OCI-LY1 (cell line): Measurements from ENCODE around the gene P2RY13.

Experiments
- H2AFZ ChIP-seq: fragments of 200-600 bp; sonication (generic), shearing (Covaris generic); 2 replicates; pipeline ENCODE4 v1.6.0; 2014; ENCODE audit warnings: antibody characterized with exemption, mild to moderate bottlenecking, low read length
- H3F3A ChIP-seq: fragments of 200-600 bp; sonication (generic), shearing (Covaris generic); 2 replicates; pipeline ENCODE4 v1.6.0; 2014; ENCODE audit warnings: mild to moderate bottlenecking, antibody characterized with exemption, low read length, moderate library complexity; ENCODE audit not compliant: insufficient read depth
- H3K27ac ChIP-seq: fragments of 200-600 bp; sonication (generic); 2 replicates; pipeline ENCODE4 v1.5.1; 2014; ENCODE audit warnings: low read length, mixed run types, mild to moderate bottlenecking, low read depth; ENCODE audit not compliant: poor library complexity, severe bottlenecking
- H3K27me3 ChIP-seq: fragments of 200-600 bp; sonication (generic); 2 replicates; pipeline ENCODE4 v1.6.0; 2014; ENCODE audit warnings: antibody characterized with exemption, mild to moderate bottlenecking, low read length, moderate library complexity; ENCODE audit not compliant: insufficient read depth
- H3K36me3 ChIP-seq: fragments of 200-600 bp; sonication (generic); 2 replicates; pipeline ENCODE4 v1.6.1; 2014; ENCODE audit warnings: mild to moderate bottlenecking, antibody characterized with exemption, low read length, moderate library complexity, mixed read lengths; ENCODE audit not compliant: insufficient read depth
- H3K4me1 ChIP-seq: fragments of 200-600 bp; sonication (generic); 2 replicates; pipeline ENCODE4 v1.5.1; 2014; ENCODE audit warnings: mild to moderate bottlenecking, low read length, moderate library complexity; ENCODE audit not compliant: insufficient read depth, severe bottlenecking
- H3K4me2 ChIP-seq: fragments of 200-600 bp; sonication (generic), shearing (Covaris generic); 2 replicates; pipeline ENCODE4 v1.6.1; 2014; ENCODE audit warnings: low read length
- H3K4me3 ChIP-seq: fragments of 200-600 bp; sonication (generic); 2 replicates; pipeline ENCODE4 v1.5.1; 2014; ENCODE audit warnings: low read length, low read depth, mild to moderate bottlenecking, mixed read lengths; ENCODE audit not compliant: poor library complexity, severe bottlenecking
- H3K79me2 ChIP-seq: fragments of 200-600 bp; shearing (Covaris generic); 2 replicates; pipeline ENCODE4 v1.6.1; 2016; ENCODE audit warnings: mixed run types, low read length, mixed read lengths; ENCODE audit not compliant: insufficient read depth
- H3K9ac ChIP-seq: fragments of 200-600 bp; sonication (generic), shearing (Covaris generic); 2 replicates; pipeline ENCODE4 v1.6.1; 2014; ENCODE audit warnings: mild to moderate bottlenecking, low read length, mixed read lengths
- H3K9me2 ChIP-seq: fragments of 200-600 bp; sonication (generic), shearing (Covaris generic); 2 replicates; pipeline ENCODE4 v1.6.1; 2014; ENCODE audit warnings: low read depth, mild to moderate bottlenecking, low read length, mixed read lengths
- H3K9me3 ChIP-seq: fragments of 200-600 bp; shearing (Covaris generic); 2 replicates; pipeline ENCODE4 v1.6.1; 2014; ENCODE audit warnings: low read length, mixed read lengths
- H4K20me1 ChIP-seq: fragments of 200-600 bp; sonication (generic), shearing (Covaris generic); 2 replicates; pipeline ENCODE4 v1.6.0; 2016; ENCODE audit warnings: mild to moderate bottlenecking, low read length; ENCODE audit not compliant: insufficient read depth
- EZH2 ChIP-seq: fragments of 200-600 bp; sonication (generic), shearing (Covaris generic); IDR thresholded peaks from 2 replicates; pipeline ENCODE4 v1.8.0; 2017; ENCODE audit warnings: borderline replicate concordance, mixed run types, mild to moderate bottlenecking, antibody characterized with exemption, low read length, moderate library complexity, mixed read lengths
- TF ChIP-seq, protein P1 (sequence below): fragments of 200-600 bp; sonication (generic), shearing (Covaris generic); IDR thresholded peaks from 2 replicates; pipeline ENCODE4 v1.5.1; 2017; ENCODE audit warnings: mild to moderate bottlenecking, antibody characterized with exemption, low read length, moderate library complexity, mixed read lengths

Gene P2RY13

DNA sequence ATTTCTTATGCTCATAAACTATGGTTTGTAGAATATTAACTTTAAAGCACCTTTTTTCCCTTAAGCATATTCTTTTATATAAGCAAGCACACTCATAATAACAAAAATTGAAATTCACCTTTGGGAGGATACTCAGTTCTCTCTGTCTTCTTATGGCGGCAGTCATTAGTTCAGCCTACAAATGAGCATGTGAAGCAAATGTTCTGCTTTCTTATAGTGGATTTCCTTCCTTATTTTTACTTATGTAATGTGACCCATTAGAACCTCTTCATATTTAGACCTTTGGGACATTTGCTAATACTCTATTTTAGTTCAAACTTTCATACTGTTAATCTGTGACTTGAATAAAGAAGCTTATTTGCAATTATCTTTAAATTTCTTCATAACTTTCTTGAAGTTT, at the start of gene P2RY13:
P2RY13 (minus strand) TSS at position 187 of the 400 bp plus-strand sequence; CDS start at position 166, 21 bp downstream.
- Histone ChIP-seq H3K9me3 (no peaks in the 10 kb centered on the region), H3F3A (no peaks in the 10 kb centered on the region), H3K27me3 (no peaks in the 10 kb centered on the region), H3K9ac (no peak within 1 kb of the TSS), H3K27ac (no peak within 1 kb of the TSS), H3K4me2 (no peak within 1 kb of the TSS), H3K9me2 (no peaks in the 10 kb centered on the region), H3K36me3 (no peaks in the 10 kb centered on the region), H4K20me1 (no peaks in the 10 kb centered on the region), H3K4me3 (no peak within 1 kb of the TSS), H2AFZ (no peak within 1 kb of the TSS), H3K4me1 (peaks cover 8% of the 10 kb centered on the region), H3K79me2 (no peaks in the 10 kb centered on the region)
- TF ChIP-seq, protein P1, sequence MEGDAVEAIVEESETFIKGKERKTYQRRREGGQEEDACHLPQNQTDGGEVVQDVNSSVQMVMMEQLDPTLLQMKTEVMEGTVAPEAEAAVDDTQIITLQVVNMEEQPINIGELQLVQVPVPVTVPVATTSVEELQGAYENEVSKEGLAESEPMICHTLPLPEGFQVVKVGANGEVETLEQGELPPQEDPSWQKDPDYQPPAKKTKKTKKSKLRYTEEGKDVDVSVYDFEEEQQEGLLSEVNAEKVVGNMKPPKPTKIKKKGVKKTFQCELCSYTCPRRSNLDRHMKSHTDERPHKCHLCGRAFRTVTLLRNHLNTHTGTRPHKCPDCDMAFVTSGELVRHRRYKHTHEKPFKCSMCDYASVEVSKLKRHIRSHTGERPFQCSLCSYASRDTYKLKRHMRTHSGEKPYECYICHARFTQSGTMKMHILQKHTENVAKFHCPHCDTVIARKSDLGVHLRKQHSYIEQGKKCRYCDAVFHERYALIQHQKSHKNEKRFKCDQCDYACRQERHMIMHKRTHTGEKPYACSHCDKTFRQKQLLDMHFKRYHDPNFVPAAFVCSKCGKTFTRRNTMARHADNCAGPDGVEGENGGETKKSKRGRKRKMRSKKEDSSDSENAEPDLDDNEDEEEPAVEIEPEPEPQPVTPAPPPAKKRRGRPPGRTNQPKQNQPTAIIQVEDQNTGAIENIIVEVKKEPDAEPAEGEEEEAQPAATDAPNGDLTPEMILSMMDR: no peak
- TF ChIP-seq EZH2: no peak

DNA sequence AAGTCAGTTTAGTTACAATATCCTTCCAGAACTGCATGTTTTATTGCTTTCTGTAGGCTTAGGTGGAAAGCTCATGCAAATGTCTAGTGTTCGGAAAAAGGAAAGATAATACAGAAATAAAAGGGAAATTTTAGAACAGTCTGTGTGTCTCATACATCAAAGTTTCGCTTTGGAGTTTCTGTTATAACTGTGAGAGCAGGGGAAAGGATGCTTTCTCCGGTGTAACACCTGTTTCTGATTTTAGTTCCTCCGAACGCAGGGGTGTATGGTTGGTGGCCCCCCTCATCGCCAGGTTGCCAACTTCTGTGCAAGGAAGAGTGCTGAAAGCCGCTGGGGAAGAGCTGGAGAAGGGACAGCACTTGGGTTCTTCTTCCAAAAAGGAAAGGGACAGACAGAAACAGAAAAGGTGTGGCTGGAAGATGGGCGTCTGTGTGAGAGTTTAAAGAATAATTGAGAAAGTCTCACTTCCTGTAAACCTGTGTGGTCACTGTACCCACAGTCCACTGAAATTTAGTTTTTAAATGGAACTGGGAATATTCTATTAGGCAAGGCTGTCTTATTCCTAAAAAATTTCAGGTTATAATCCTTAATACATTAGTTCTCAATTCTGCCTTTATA, 48.5 kb upstream of the P2RY13 start:
- H3K27me3 ChIP-seq: no peaks in the 10 kb centered on the region
- no peak overlapping the region for H2AFZ ChIP-seq
- no peaks in the 10 kb centered on the region for H4K20me1 ChIP-seq
- no peaks in the 10 kb centered on the region for H3K79me2 ChIP-seq
- H3F3A ChIP-seq: 0 out of 2 replicates have a peak, but pooled peaks cover 4% of the 10 kb centered on the region
- no peaks in the 10 kb centered on the region for H3K9me2 ChIP-seq
- H3K27ac ChIP-seq: peak overlapping the region; percentile 41
- H3K9me3 ChIP-seq: no peaks in the 10 kb centered on the region
- peak overlapping the region; percentile 21; the same call in 1 of the 2 replicates for H3K9ac ChIP-seq
- H3K4me2 ChIP-seq: peak overlapping the region; percentile 64
- peaks cover 39% of the 10 kb centered on the region for H3K4me1 ChIP-seq
- TF ChIP-seq, protein P1: no peak
- no peak for TF ChIP-seq EZH2
- H3K4me3 ChIP-seq: peak overlapping the region; percentile 36
- H3K36me3 ChIP-seq: no peaks in the 10 kb centered on the region

DNA sequence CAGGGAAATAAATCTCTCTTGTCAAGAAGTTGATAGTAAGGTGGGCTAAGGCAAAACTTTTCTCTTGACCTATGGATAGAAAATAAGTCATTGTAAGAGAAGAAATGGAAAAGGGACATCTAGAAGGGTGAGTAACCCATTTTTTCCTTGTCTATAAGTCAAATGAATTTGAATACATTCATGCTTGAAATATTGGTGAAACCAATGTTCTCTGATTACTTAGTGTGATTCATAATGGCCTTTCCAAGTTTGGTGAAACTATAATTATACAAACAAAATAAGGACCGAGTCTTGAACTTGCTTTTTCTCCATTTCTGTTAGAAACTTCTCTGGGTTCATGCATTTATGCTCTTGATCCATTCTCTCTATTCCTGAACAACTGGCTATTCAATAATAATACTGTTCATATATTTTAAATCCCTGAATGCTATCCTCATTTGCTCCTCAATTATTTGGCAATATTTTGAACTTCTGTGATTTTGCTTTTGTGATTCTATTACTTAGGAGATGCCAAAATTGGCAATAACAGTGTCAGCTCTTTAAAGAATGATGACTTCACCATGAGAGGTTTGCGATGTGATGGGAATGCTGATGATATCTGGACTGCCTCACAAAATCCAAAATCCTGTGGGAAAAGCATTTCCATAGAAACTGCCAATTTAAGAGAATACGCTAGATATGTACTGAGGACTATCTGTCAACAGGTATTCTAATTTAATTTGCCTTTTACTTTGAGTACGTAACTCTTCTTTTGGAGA, 42.9 kb upstream of the P2RY13 start:
- Histone ChIP-seq H3K79me2 (no peaks in the 10 kb centered on the region), H3K36me3 (no peaks in the 10 kb centered on the region), H3K27me3 (no peaks in the 10 kb centered on the region), H3K9me2 (no peaks in the 10 kb centered on the region), H3K9me3 (no peaks in the 10 kb centered on the region), H3K4me1 (peaks cover 13% of the 10 kb centered on the region), H3K4me3 (no peak overlapping the region), H3K27ac (no peak overlapping the region), H4K20me1 (no peaks in the 10 kb centered on the region), H2AFZ (no peak overlapping the region), H3K9ac (no peak overlapping the region), H3F3A (no peaks in the 10 kb centered on the region), H3K4me2 (no peak overlapping the region)
- TF ChIP-seq, protein P1: no peak
- no peak for TF ChIP-seq EZH2
